Stimulated activated CD4-positive, alpha-beta T cell treated with anti-CD3 and anti-CD28 coated beads, Interleukin-15, amount 100 ng/mL, for 1 hour (primary cell): ENCODE data around the gene LSM8.
A peak's percentile ranks its signal among the peaks of the same experiment; 100 is the strongest.
"Not testable (repeated sequence)": the region's sequence is repeated elsewhere in the genome, so short reads cannot be mapped to it uniquely, and the experiment has no call there.

Experiments used
- DNase-seq, 2 donors: peaks; one replicate each; pipeline ENCODE4 v3.0.0-alpha.2; 2020; ENCODE audit warnings: low read depth in 1 of 2, low spot score in 1 of 2

The LSM8 gene

DNA sequence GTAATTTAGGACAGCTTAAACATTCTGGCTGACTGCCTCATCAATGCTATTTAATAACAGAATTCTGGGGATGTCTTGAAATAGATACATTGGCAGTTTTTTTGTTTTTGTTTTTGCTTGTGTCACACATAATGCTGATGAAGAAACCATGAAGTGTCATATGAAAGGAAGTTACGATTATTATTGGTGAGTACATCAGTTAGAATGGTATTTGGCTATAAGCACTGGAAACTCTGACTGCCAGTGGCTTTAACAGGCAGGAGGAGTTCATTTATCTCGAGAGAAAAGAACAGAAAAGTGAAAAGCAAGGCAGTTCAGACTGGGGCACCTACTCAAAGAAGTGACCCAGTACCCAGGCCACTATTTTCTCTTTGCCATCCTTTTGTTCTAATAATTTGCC lies 18.1 kb downstream of the LSM8 start:
- DNase-seq: no peak

DNA sequence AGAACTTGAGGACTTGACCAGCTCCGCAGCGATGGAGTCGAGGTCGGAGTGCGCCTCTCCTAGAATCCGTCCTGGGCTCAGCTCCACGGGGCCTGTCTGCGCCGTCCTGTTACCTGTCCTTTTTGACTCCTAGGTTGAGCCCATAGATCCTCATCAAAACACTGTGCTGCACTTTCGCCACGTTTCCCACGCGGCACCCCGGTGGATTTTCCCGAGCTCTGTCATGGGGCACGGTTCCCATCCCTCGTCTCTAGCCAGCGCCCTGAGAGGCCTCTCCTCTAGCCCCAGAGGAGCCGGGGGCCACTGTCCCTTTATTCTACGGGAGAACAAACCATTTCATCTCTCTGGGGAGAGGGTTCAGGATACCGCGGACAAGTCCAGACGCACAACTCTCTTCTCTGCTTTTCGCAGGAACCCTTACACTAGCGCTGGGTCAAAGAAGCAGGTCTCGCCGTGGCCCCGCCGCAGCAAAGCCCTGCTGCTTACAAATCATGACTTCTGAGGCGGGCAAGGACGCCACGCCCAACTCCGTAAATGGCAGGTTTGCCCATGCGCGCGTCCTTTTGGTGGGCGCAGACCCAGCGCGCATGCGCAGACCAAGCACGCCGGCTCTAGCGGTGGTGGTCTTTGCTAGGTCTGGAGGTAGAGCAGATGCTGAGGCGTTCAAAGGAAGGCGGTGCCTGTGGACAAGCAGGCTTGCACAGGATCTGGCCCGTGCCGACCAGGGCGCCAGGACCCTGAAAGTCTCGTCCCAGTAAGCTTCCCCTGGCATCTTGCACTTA lies 30.3 kb downstream of the LSM8 start:
- peak; percentile 19 to 55 for DNase-seq

DNA sequence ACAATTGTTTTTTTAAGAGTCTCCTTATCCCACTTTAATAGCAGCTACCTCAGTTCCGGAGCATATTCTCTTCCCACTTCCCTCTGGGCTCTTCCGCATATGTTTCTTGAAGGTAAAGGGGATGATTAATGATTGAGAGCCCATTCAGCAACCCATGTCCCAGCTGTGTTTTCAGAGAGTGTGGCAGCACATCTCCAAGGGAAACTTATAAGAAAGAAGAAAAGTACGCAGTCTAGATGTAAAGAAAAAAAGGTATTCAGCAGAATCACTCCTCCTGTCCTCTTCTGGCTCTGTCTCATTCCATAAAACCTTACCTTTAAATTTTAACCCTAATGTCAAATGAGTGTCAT lies 30.8 kb downstream of the LSM8 start:
- no peak for DNase-seq

DNA sequence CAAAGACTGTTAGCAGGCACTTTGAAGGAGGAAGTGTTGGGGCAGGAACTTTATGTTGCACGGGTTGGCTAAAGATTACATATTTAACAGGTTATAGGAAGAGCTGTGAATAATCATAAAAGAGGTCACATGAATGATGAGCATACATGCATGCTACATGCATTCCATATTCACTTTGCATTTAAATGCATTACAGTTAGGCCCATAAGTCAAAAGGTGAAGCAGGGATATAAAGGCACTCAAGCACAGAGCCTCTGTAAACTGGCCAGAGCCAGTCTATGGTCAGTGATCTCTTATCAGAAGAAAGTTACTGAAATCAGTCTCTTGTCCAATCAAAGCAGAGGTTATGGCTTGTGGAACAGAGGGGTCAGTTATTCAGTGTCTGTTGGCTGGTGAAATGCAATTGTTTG lies 33.3 kb downstream of the LSM8 start:
- no peak for DNase-seq

DNA sequence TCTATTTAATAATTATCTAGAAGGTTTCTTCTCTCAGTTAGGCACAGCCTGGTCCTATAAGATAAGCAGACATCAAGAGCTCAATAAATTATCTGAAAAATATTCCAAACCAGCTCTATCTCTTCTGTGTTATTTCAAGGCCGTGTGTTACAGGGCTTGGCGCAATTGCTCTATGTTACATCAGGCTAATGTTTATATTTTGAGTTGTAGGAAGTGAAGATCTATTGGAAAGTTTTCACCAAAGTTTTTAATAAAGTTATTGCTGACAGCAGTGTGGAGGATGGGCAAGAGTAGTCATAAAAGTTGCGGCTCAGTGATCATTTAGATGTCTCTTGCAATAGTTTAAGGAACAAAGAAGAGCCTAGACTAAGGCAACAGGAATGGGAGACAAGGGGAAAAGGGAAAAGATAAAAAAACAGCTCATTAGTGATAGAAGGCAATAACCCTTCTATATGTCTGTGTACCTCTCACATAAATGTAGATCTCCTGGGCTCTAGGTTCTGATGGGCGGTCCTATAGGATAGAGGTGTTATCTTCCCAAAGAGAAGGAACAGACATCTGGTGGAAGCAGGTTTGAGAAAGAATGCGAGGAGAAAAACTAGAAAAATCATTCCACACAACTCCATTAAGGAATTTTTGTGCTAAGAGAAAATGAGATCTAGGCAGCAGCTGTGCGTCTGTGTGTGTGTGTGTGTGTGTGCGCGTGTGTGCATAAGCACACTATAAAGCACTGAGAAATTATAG lies 34.6 kb downstream of the LSM8 start:
- DNase-seq: no peak

DNA sequence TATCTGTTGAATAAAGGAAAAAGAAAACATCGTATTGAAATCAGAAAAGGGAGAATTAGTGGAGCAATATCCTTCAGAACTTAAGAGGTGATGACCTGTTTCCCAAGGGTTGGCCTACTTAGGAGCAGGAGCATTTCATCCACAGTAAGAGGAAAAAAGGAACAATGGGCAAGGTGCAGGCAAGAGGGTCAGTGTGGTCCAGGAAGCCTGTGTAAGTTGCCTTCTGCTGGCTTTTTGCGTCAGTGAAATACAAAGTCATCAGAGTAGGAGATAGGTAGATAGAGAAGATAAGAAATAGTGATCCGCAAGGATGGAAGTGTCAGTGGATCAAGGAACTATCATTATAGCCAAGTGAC lies 35.2 kb downstream of the LSM8 start:
- DNase-seq: no peak

DNA sequence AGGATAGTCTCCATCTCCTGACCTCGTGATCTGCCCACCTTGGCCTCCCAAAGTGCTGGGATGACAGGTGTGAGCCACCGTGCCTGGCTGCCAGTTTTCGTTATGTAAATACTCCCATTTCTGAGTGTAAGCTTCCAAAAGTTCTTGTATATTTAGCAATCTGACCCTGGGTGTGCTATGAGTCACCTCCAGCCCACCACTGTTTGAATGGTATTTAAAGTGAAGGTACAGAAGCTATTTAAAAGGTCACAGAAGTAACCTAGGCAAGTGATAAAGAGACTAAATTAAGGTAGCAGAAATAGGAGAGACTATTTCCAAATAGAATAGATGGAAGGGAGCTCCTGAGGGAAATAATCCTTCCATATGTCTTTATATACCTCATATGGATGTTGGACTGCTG lies 36.6 kb downstream of the LSM8 start:
- DNase-seq: no peak

DNA sequence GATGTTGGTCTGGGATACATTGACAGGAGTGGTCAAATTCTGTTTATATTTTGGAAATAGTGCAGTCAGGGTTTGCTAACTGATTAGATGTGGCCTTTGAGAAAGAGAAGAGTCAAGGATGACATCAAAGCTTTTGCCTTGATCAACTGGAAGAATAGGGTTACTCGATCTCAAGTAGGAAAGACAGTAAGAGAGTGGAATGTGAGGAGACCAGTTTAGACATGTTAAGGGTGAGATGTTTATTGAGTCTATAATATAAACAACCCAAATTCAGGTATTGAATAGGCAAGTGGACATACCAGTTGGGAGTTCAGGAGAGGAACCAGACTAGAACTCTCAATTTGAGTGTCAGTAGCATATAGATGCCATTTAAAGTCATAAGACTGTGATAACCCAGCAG lies 38.6 kb downstream of the LSM8 start:
- DNase-seq: no peak

DNA sequence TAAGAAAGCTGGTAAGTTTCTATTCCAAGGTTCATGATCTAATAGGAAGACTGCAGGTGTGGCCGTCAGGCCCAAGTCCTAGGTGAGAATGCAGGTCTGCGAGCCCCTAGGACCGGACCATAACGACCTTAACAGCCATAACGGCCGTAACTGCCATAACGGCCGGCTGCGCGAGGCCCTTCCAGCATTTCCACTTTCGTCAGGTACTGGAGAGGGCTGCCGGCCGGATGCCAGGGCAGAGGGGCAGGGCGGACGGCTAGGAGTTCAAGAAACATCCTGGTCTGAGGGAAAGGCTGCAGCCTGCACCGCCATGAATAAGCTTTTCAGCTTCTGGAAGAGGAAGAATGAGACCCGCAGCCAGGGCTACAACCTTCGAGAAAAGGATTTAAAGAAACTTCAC lies 40.6 kb downstream of the LSM8 start, which contains the start of gene ANKRD7:
ANKRD7 (plus strand) TSS at position 184 of the 400 bp plus-strand sequence; CDS start at position 311, 127 bp downstream.
- no peak for DNase-seq

DNA sequence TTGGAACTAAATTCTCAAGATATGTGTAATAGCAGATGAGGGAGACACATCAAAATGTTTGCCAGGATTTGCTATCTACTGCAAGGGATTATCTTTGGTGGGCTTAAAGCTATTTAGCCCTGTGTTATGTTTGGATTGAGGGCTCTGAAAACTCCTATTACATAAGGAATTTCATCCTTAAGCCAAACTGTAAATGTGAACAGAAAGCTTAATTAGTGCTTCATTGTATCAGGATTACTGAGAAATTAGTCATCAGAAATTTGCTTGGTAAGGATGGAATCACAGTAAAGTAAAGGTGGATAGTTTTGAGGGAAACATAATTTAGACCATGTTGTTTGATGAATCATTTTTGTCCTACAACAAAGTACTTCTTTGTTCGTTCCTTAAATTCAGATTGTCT lies 48.9 kb downstream of the LSM8 start:
- DNase-seq: no peak

DNA sequence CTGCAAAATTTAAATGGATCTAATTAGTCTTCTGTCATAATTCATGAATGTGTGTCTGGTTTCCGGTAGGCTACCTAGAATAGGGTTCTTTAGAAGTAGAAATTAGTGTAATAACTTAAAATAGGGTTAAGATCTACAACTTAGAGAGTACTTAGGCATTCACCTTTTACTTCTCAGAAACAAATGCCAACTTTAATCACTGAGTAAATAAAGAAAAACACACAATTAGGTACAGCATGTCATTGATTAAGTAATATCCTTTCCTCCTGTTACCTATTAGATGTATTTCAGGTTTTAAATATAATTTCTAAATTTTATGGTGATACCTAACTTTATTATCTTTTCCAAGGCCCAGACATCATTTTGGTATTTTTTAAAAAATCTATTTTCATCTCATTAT lies 49.8 kb downstream of the LSM8 start:
- DNase-seq: no peak

DNA sequence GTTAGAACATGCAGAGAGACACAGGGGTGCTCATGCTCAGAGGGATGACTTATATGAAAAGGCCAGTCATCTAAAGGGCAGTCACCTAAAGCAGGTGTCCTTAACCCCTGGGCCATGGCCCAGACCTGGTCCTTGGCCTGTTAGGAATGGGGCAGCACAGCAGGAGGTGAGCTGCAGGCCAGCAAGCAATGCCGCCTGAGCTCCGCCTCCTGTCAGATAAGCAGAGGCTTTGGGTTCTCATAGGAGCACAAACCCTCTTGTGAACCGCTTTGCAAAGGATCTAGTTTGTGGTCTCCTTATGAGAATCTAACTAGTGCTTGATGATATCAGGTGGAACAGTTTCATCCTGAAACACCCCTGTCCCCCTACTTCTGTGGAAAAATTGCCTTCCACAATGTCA lies 55.0 kb downstream of the LSM8 start:
- no peak for DNase-seq

DNA sequence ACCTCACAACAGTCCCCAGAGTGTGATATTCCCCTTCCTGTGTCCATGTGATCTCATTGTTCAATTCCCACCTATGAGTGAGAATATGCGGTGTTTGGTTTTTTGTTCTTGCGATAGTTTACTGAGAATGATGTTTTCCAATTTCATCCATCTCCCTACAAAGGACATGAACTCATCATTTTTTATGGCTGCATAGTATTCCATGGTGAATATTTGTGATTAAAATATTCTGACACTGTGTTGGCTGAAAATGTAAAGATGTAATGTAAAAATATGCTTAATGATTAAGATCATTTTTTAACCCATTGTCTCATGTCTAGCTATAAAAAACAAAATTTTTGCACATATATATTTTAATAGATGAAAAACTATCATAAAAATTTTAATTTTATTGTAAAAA lies 56.4 kb downstream of the LSM8 start:
- DNase-seq: not testable (repeated sequence)
